Adrenal gland (tissue), 5 donors: ENCODE data around the gene SLC9B1.

ENCODE experiments used
- CTCF ChIP-seq, 6 experiments: fragments of 450-650 bp in 4 of 6; fragments of 200-600 bp in 2 of 6; sonication (generic) in 1 of 6; IDR thresholded peaks; 1 replicate in 5 of 6; 2 replicates in 1 of 6; pipeline versions ENCODE4 v1.5.1 to v1.8.0; 2016 to 2021; ENCODE audit warnings: antibody characterized with exemption in 6 of 6, mild to moderate bottlenecking in 2 of 6, moderate library complexity in 1 of 6
- POLR2A ChIP-seq, 2 donors: fragments of 450-650 bp; IDR thresholded peaks; one replicate each; pipeline ENCODE4 v1.6.1; 2017; ENCODE audit warnings: antibody characterized with exemption in 2 of 2, mild to moderate bottlenecking in 2 of 2, moderate library complexity in 1 of 2
- donor health status: DM: no; HTN: no; CAD: no.

- no peak for TF ChIP-seq CTCF (IDR thresholded peaks at IDR 0.05)
- TF ChIP-seq POLR2A (IDR thresholded peaks at IDR 0.05) = no peak
Observed at GRCh38 chr4:102901804-102902203, 117.7 kb downstream of the SLC9B1 start.
